HEK293 (cell line): Measurements from ENCODE around the gene CCL2.

ENCODE experiments used
- CTCF ChIA-PET: fragments of 350-600 bp; formaldehyde crosslinking; extraction: SDS; loops from one replicate; lab custom pipeline; 2021; ENCODE audit warnings: antibody characterized with exemption; lab: Yijun Ruan, JAX
- POLR2A ChIA-PET: fragments of 300-600 bp; formaldehyde crosslinking; extraction: SDS; loops from one replicate; lab custom pipeline; 2020; ENCODE audit warnings: antibody characterized with exemption, inconsistent platforms; lab: Yijun Ruan, JAX
- H3K27ac ChIP-seq: fragments of 200-500 bp; sonication (Bioruptor generic); 2 replicates; pipeline ENCODE4 v1.5.1; 2014; ENCODE audit warnings: low read depth, low read length, control low read depth, inconsistent platforms; ENCODE audit errors: extremely low read depth
- H3K36me3 ChIP-seq, 2 experiments: fragments of 200-500 bp in 1 of 2; sonication (Bioruptor generic) in 1 of 2; 1 replicate in 1 of 2; 2 replicates in 1 of 2; pipeline ENCODE4 v1.5.1; 2014 to 2017; ENCODE audit warnings: inconsistent platforms in 2 of 2, low read length in 2 of 2; ENCODE audit not compliant: control insufficient read depth in 2 of 2, insufficient read depth in 1 of 2
- H3K4me1 ChIP-seq: fragments of 200-500 bp; sonication (Bioruptor generic); 2 replicates; pipeline ENCODE4 v1.5.1; 2014; ENCODE audit warnings: mild to moderate bottlenecking, low read length, inconsistent platforms; ENCODE audit not compliant: control insufficient read depth, insufficient read depth
- H3K4me3 ChIP-seq: 2 replicates; pipeline ENCODE4 v1.5.1; 2011; ENCODE audit warnings: low read depth, mild to moderate bottlenecking, control low read depth, low read length, moderate library complexity
- H3K9me3 ChIP-seq: fragments of 200-500 bp; sonication (Bioruptor generic); 2 replicates; pipeline ENCODE4 v1.5.1; 2014; ENCODE audit warnings: low read depth, low read length, inconsistent platforms; ENCODE audit not compliant: control insufficient read depth, insufficient read depth
- GFI1B ChIP-seq: fragments of 450-650 bp; formaldehyde crosslinking; IDR thresholded peaks from 2 replicates; pipeline ENCODE4 v1.5.1; 2016; ENCODE audit warnings: missing biosample characterization, missing genetic modification characterization
- KLF16 ChIP-seq: fragments of 450-650 bp; formaldehyde crosslinking; IDR thresholded peaks from 2 replicates; pipeline ENCODE4 v1.5.1; 2017; ENCODE audit warnings: missing biosample characterization, missing genetic modification characterization
- KLF8 ChIP-seq: fragments of 450-650 bp; formaldehyde crosslinking; IDR thresholded peaks from 2 replicates; pipeline ENCODE4 v1.5.1; 2016; ENCODE audit warnings: missing biosample characterization, missing genetic modification characterization
- KLF9 ChIP-seq: fragments of 450-650 bp; formaldehyde crosslinking; IDR thresholded peaks from 2 replicates; pipeline ENCODE4 v1.5.1; 2016; ENCODE audit warnings: missing biosample characterization, missing genetic modification characterization, low read depth
- OSR2 ChIP-seq: fragments of 450-650 bp; formaldehyde crosslinking; IDR thresholded peaks from 2 replicates; pipeline ENCODE4 v1.5.1; 2016; ENCODE audit warnings: missing biosample characterization, missing genetic modification characterization
- ZNF132 ChIP-seq: fragments of 450-650 bp; formaldehyde crosslinking; IDR thresholded peaks from 2 replicates; pipeline ENCODE4 v1.5.1; 2017; ENCODE audit warnings: missing biosample characterization, missing genetic modification characterization, borderline replicate concordance
- ZNF202 ChIP-seq: fragments of 450-650 bp; formaldehyde crosslinking; IDR thresholded peaks from 2 replicates; pipeline ENCODE4 v1.5.1; 2016; ENCODE audit warnings: missing biosample characterization, missing genetic modification characterization, borderline replicate concordance
- ZNF23 ChIP-seq: fragments of 450-650 bp; formaldehyde crosslinking; IDR thresholded peaks from 2 replicates; pipeline ENCODE4 v1.5.1; 2016; ENCODE audit warnings: missing biosample characterization, missing genetic modification characterization, borderline replicate concordance
- ZNF324 ChIP-seq: fragments of 450-650 bp; formaldehyde crosslinking; IDR thresholded peaks from 2 replicates; pipeline ENCODE4 v1.5.1; 2016; ENCODE audit warnings: missing biosample characterization, missing genetic modification characterization
- ZNF37A ChIP-seq: fragments of 450-650 bp; IDR thresholded peaks from 2 replicates; pipeline ENCODE4 v1.5.1; 2018; ENCODE audit warnings: missing biosample characterization, missing genetic modification characterization
- ZNF514 ChIP-seq: fragments of 450-650 bp; formaldehyde crosslinking; IDR thresholded peaks from 2 replicates; pipeline ENCODE4 v1.5.1; 2016; ENCODE audit warnings: missing biosample characterization, missing genetic modification characterization
- ZNF530 ChIP-seq: fragments of 450-650 bp; formaldehyde crosslinking; IDR thresholded peaks from 2 replicates; pipeline ENCODE4 v1.5.1; 2016; ENCODE audit warnings: low read depth, missing biosample characterization, missing genetic modification characterization
- ZNF544 ChIP-seq: fragments of 450-650 bp; formaldehyde crosslinking; IDR thresholded peaks from 2 replicates; pipeline ENCODE4 v1.5.0; 2017; ENCODE audit warnings: missing biosample characterization, missing genetic modification characterization
- ZNF558 ChIP-seq: fragments of 450-650 bp; formaldehyde crosslinking; IDR thresholded peaks from 2 replicates; pipeline ENCODE4 v1.5.1; 2016; ENCODE audit warnings: missing biosample characterization, missing genetic modification characterization
- ZNF660 ChIP-seq: fragments of 450-650 bp; IDR thresholded peaks from 2 replicates; pipeline ENCODE4 v1.5.1; 2018; ENCODE audit warnings: missing biosample characterization, mild to moderate bottlenecking, missing genetic modification characterization
- ZNF701 ChIP-seq: fragments of 450-650 bp; formaldehyde crosslinking; IDR thresholded peaks from 2 replicates; pipeline ENCODE4 v1.5.1; 2016; ENCODE audit warnings: missing biosample characterization, missing genetic modification characterization
- ZNF792 ChIP-seq: fragments of 450-650 bp; formaldehyde crosslinking; IDR thresholded peaks from 2 replicates; pipeline ENCODE4 v1.5.1; 2016; ENCODE audit warnings: missing biosample characterization, missing genetic modification characterization
- ZNF837 ChIP-seq: fragments of 450-650 bp; formaldehyde crosslinking; IDR thresholded peaks from 2 replicates; pipeline ENCODE4 v1.5.1; 2016; ENCODE audit warnings: missing biosample characterization, missing genetic modification characterization
- TF ChIP-seq, protein P1 (sequence below): fragments of 450-650 bp; formaldehyde crosslinking; IDR thresholded peaks from 2 replicates; pipeline ENCODE4 v1.5.1; 2016; ENCODE audit warnings: missing biosample characterization, missing genetic modification characterization
- TF ChIP-seq, protein P2 (sequence below): fragments of 450-650 bp; formaldehyde crosslinking; conservative IDR thresholded peaks from 2 replicates; pipeline ENCODE4 v1.5.1; 2016; ENCODE audit warnings: low read depth, missing biosample characterization, missing genetic modification characterization
- TF ChIP-seq, protein P3 (sequence below): fragments of 450-650 bp; formaldehyde crosslinking; IDR thresholded peaks from 2 replicates; pipeline ENCODE4 v1.5.1; 2016; ENCODE audit warnings: missing biosample characterization, missing genetic modification characterization
- TF ChIP-seq, protein P4 (sequence below): fragments of 450-650 bp; formaldehyde crosslinking; IDR thresholded peaks from 2 replicates; pipeline ENCODE4 v1.5.1; 2016; ENCODE audit warnings: missing biosample characterization, missing genetic modification characterization, low read depth

Gene CCL2

DNA sequence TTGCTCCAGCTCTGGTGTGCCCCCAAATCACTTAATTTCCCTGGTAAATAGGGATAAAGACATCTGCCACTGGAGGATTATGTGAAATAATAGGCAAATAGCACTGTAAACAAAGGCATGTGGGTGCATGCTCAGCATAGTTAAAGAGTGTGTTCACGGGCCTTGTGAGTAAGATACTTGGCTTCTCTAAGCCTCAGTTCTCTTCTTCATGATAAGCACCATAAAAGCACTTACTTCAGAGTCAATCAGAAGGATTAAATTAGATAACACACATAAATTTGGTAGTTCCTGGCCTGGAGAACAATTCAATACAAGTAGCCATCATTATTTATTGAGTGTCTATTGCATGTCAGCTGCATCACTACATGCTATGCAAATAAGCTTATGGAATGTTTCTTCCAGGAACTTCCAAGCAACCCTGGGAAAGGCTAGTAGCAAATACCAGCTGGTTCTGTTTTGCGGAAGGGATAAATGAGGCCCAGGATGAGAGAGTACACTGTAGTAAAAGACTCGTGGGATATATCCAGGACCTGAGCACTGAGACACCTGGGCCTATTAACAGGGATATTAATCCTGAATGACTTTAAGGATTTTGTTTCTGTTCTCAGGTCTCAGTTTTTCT lies 45.0 kb downstream of the CCL2 start:
- TF ChIP-seq ZNF132 (tag by site-specific recombination): no peak
- no peak for TF ChIP-seq ZNF324
- no peak for TF ChIP-seq KLF8 (tag by site-specific recombination)
- TF ChIP-seq KLF16 (tag by site-specific recombination): no peak
- TF ChIP-seq ZNF792 (tag by site-specific recombination): no peak
- TF ChIP-seq ZNF37A (tag by site-specific recombination): no peak
- TF ChIP-seq, protein P1, sequence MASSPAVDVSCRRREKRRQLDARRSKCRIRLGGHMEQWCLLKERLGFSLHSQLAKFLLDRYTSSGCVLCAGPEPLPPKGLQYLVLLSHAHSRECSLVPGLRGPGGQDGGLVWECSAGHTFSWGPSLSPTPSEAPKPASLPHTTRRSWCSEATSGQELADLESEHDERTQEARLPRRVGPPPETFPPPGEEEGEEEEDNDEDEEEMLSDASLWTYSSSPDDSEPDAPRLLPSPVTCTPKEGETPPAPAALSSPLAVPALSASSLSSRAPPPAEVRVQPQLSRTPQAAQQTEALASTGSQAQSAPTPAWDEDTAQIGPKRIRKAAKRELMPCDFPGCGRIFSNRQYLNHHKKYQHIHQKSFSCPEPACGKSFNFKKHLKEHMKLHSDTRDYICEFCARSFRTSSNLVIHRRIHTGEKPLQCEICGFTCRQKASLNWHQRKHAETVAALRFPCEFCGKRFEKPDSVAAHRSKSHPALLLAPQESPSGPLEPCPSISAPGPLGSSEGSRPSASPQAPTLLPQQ: no peak
- TF ChIP-seq, protein P2, sequence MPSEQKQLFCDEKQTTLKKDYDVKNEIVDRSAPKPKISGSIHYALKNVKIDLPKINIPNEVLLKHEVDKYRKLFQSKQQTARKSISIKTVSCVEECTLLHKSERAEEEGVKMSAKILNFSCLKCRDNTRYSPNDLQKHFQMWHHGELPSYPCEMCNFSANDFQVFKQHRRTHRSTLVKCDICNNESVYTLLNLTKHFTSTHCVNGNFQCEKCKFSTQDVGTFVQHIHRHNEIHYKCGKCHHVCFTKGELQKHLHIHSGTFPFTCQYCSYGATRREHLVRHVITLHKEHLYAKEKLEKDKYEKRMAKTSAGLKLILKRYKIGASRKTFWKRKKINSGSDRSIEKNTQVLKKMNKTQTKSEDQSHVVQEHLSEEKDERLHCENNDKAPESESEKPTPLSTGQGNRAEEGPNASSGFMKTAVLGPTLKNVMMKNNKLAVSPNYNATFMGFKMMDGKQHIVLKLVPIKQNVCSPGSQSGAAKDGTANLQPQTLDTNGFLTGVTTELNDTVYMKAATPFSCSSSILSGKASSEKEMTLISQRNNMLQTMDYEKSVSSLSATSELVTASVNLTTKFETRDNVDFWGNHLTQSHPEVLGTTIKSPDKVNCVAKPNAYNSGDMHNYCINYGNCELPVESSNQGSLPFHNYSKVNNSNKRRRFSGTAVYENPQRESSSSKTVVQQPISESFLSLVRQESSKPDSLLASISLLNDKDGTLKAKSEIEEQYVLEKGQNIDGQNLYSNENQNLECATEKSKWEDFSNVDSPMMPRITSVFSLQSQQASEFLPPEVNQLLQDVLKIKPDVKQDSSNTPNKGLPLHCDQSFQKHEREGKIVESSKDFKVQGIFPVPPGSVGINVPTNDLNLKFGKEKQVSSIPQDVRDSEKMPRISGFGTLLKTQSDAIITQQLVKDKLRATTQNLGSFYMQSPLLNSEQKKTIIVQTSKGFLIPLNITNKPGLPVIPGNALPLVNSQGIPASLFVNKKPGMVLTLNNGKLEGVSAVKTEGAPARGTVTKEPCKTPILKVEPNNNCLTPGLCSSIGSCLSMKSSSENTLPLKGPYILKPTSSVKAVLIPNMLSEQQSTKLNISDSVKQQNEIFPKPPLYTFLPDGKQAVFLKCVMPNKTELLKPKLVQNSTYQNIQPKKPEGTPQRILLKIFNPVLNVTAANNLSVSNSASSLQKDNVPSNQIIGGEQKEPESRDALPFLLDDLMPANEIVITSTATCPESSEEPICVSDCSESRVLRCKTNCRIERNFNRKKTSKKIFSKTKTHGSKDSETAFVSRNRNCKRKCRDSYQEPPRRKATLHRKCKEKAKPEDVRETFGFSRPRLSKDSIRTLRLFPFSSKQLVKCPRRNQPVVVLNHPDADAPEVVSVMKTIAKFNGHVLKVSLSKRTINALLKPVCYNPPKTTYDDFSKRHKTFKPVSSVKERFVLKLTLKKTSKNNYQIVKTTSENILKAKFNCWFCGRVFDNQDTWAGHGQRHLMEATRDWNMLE (tag by site-specific recombination): no peak
- no peak for TF ChIP-seq ZNF558 (tag by site-specific recombination)
- no peak for TF ChIP-seq ZNF701 (tag by site-specific recombination)
- TF ChIP-seq GFI1B: no peak
- no peak for TF ChIP-seq ZNF23
- TF ChIP-seq ZNF660 (tag by site-specific recombination): no peak
- TF ChIP-seq ZNF202: no peak
- H3K4me3 ChIP-seq: no peak overlapping the region
- POLR2A ChIA-PET: no interaction called here
- H3K4me1 ChIP-seq: no peaks in the 10 kb centered on the region; the same call in 1 of the 2 replicates
- H3K9me3 ChIP-seq: no peaks in the 10 kb centered on the region
- CTCF ChIA-PET: interaction anchor here (0.7 to 15.4 kb wide), 4 partner anchors 61 to 1809 kb away, joined by 3 to 206 read pairs (median 11); partner anchors contain the start of gene CCL1
- H3K27ac ChIP-seq: no peak overlapping the region
- no peaks in the 10 kb centered on the region for H3K36me3 ChIP-seq

DNA sequence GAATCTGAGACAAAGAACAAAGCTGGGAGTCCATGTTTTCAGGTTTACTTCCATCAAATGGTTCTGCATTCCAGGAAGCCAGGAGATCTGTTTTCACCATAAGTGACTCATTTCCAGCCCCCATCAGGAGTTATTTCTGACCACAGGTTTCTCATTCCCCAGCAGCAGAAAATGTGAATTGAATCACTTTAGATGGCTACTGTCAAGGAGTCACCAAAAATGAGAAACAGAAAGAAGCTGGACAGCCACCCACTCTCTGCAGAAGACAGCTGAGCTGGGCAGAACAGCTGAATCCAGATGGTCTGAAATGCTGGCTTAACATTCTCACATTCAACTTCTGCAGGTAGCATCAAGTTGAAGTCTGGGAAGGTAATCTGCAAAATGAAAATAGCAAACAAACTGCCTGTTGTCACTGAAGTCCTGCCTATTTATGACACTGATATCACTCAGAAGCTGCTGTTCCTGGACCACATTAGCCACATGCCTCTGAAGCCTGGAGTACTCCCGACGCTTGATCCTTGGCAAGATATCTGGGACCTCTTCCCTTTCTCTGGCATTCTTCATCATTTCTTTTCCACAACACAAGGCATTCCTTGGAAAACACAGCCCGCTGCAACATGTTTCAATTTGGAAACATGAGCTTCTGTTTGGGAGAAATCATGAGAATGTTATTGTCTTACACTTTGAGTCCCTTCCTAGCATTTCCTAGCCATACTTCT lies 45.7 kb downstream of the CCL2 start:
- ChIA-PET CTCF (interaction anchor here (0.5 to 15.4 kb wide), 5 partner anchors 60 to 1810 kb away, joined by 3 to 206 read pairs (median 3); partner anchors contain the start of gene CCL1), POLR2A (no interaction called here)
- Histone ChIP-seq H3K4me1 (no peaks in the 10 kb centered on the region; the same call in 1 of the 2 replicates), H3K4me3 (no peak overlapping the region), H3K9me3 (no peaks in the 10 kb centered on the region), H3K36me3 (no peaks in the 10 kb centered on the region), H3K27ac (no peak overlapping the region)
- no peak for TF ChIP-seq KLF9 (tag by site-specific recombination)
- TF ChIP-seq OSR2 (tag by site-specific recombination): no peak
- no peak for TF ChIP-seq ZNF837 (tag by site-specific recombination)
- no peak for TF ChIP-seq ZNF514 (tag by site-specific recombination)
- TF ChIP-seq ZNF530: no peak
- TF ChIP-seq, protein P3, sequence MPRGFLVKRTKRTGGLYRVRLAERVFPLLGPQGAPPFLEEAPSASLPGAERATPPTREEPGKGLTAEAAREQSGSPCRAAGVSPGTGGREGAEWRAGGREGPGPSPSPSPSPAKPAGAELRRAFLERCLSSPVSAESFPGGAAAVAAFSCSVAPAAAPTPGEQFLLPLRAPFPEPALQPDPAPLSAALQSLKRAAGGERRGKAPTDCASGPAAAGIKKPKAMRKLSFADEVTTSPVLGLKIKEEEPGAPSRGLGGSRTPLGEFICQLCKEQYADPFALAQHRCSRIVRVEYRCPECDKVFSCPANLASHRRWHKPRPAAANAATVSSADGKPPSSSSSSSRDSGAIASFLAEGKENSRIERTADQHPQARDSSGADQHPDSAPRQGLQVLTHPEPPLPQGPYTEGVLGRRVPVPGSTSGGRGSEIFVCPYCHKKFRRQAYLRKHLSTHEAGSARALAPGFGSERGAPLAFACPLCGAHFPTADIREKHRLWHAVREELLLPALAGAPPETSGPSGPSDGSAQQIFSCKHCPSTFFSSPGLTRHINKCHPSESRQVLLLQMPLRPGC (tag by site-specific recombination): no peak
- TF ChIP-seq, protein P4, sequence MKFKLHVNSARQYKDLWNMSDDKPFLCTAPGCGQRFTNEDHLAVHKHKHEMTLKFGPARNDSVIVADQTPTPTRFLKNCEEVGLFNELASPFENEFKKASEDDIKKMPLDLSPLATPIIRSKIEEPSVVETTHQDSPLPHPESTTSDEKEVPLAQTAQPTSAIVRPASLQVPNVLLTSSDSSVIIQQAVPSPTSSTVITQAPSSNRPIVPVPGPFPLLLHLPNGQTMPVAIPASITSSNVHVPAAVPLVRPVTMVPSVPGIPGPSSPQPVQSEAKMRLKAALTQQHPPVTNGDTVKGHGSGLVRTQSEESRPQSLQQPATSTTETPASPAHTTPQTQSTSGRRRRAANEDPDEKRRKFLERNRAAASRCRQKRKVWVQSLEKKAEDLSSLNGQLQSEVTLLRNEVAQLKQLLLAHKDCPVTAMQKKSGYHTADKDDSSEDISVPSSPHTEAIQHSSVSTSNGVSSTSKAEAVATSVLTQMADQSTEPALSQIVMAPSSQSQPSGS (tag by site-specific recombination): no peak
- no peak for TF ChIP-seq ZNF544 (tag by site-specific recombination)
